Mucosa of descending colon (tissue), 3 donors: ENCODE results near the gene FOXP1. TPM values are rescaled to one million over a fixed set of nuclear protein-coding genes. Genes with fewer than 3 reads are reported as not detected.

Experiments
- ATAC-seq: fragments of 200-7000 bp; cut with Tn5 transposase; one replicate; pipeline ENCODE4 v1.9.1; 2020; ENCODE audit warnings: mild to moderate bottlenecking, moderate library complexity
- DNase-seq, 3 donors: peaks; one replicate each; pipeline ENCODE4 v3.0.0-alpha.2; 2020
- H3K36me3 ChIP-seq: fragments of 200-600 bp; one replicate; pipeline ENCODE4 v1.8.0; 2021; ENCODE audit warnings: low read depth, mild to moderate bottlenecking
- H3K4me1 ChIP-seq: fragments of 200-600 bp; one replicate; pipeline ENCODE4 v1.8.0; 2021; ENCODE audit warnings: low read depth, mild to moderate bottlenecking
- H3K4me3 ChIP-seq: fragments of 200-600 bp; one replicate; pipeline ENCODE4 v1.8.0; 2021; ENCODE audit warnings: mild to moderate bottlenecking
- H3K9me3 ChIP-seq: fragments of 200-600 bp; one replicate; pipeline ENCODE4 v1.8.0; 2021; ENCODE audit warnings: mild to moderate bottlenecking
- intact Hi-C, 2 donors: fragments of 100-400 bp; cut with DNase I in 1 of 2; cut with micrococcal nuclease in 1 of 2; formaldehyde crosslinking; loops; one replicate each; pipeline versions ENCODE4 v1.11.0 to v1.11.1; 2022; cut with DNase I, micrococcal nuclease
- total RNA-seq, 3 donors: library from RNA; stranded (reverse); fragmentation: NEBNext Ultra II Directional in 2 of 3; extraction: Animal tissue kit (Norgen Biotek cat#: 25700) in 2 of 3; gene quantifications; one replicate each; pipeline versions ENCODE4 v1.2.1 to v1.2.4, GENCODE V29; 2021 to 2023
- TF ChIP-seq, protein P1 (sequence below): fragments of 200-600 bp; IDR thresholded peaks from one replicate; pipeline ENCODE4 v1.8.0; 2022; ENCODE audit warnings: antibody characterized with exemption, mild to moderate bottlenecking
- donor health status: DM: no; HTN: no; CAD: no; lungs with moderate emphysema.
- donor health status: DM: no; HTN: no; CAD: no.
- donor health status: DM: no; HTN: yes; CAD: no.

Gene FOXP1
- total RNA-seq, 3 donors from 2014 or later: 133 to 217 (median 214) TPM

- intact Hi-C loops: no loop called here
- TF ChIP-seq, protein P1, sequence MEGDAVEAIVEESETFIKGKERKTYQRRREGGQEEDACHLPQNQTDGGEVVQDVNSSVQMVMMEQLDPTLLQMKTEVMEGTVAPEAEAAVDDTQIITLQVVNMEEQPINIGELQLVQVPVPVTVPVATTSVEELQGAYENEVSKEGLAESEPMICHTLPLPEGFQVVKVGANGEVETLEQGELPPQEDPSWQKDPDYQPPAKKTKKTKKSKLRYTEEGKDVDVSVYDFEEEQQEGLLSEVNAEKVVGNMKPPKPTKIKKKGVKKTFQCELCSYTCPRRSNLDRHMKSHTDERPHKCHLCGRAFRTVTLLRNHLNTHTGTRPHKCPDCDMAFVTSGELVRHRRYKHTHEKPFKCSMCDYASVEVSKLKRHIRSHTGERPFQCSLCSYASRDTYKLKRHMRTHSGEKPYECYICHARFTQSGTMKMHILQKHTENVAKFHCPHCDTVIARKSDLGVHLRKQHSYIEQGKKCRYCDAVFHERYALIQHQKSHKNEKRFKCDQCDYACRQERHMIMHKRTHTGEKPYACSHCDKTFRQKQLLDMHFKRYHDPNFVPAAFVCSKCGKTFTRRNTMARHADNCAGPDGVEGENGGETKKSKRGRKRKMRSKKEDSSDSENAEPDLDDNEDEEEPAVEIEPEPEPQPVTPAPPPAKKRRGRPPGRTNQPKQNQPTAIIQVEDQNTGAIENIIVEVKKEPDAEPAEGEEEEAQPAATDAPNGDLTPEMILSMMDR: no peak
- no peaks in the 10 kb centered on the region for H3K36me3 ChIP-seq
- DNase-seq (no peak), ATAC-seq (no peak)
- no peaks in the 10 kb centered on the region for H3K9me3 ChIP-seq
- no peak overlapping the region for H3K4me3 ChIP-seq
- H3K4me1 ChIP-seq: no peaks in the 10 kb centered on the region
Measured at GRCh38 chr3:71231680-71232079, 351.8 kb downstream of the FOXP1 start.

GRCh38 chr3:71229905-71230657 lies 353.4 kb downstream of the FOXP1 start:
- intact Hi-C loops: no loop called here
- H3K9me3 ChIP-seq: no peaks in the 10 kb centered on the region
- H3K36me3 ChIP-seq: no peaks in the 10 kb centered on the region
- H3K4me1 ChIP-seq: no peaks in the 10 kb centered on the region
- DNase-seq: no peak
- H3K4me3 ChIP-seq: no peak overlapping the region
- TF ChIP-seq, protein P1: no peak
- ATAC-seq: no peak

GRCh38 chr3:71228156-71228866 lies 355.2 kb downstream of the FOXP1 start:
- no peaks in the 10 kb centered on the region for H3K4me1 ChIP-seq

DNA sequence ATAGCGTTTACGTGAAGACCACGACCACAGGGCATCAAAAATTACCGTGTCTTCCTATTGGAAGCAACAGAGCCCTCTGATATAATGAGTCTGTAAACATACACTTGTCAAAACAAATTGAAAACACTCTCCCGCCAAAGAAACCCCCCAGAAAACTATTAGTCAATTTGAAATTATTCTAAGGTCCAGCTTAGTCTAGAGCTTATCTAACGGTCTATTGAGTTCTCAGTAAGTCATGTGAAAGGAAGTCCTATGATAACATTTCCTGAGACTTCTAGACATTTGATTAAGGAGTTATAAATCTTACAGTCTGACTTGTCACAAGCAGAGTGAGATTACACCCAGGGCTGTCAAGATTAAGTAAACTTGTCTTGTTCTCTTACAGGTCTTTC lies 356.3 kb downstream of the FOXP1 start:
- Histone ChIP-seq H3K36me3 (no peaks in the 10 kb centered on the region), H3K4me3 (no peak overlapping the region), H3K4me1 (no peaks in the 10 kb centered on the region), H3K9me3 (no peaks in the 10 kb centered on the region)
- intact Hi-C loops: no loop called here
- DNase-seq (no peak), ATAC-seq (peak; percentile 37)
- TF ChIP-seq, protein P1: no peak

More at GRCh38 chr3:71228156-71228866, 355.2 kb downstream of the FOXP1 start:
- intact Hi-C loops: no loop called here
- Histone ChIP-seq H3K9me3 (no peaks in the 10 kb centered on the region), H3K4me3 (no peak overlapping the region), H3K36me3 (no peaks in the 10 kb centered on the region)
- no peak for ATAC-seq
- no peak for DNase-seq
- TF ChIP-seq, protein P1: no peak

DNA sequence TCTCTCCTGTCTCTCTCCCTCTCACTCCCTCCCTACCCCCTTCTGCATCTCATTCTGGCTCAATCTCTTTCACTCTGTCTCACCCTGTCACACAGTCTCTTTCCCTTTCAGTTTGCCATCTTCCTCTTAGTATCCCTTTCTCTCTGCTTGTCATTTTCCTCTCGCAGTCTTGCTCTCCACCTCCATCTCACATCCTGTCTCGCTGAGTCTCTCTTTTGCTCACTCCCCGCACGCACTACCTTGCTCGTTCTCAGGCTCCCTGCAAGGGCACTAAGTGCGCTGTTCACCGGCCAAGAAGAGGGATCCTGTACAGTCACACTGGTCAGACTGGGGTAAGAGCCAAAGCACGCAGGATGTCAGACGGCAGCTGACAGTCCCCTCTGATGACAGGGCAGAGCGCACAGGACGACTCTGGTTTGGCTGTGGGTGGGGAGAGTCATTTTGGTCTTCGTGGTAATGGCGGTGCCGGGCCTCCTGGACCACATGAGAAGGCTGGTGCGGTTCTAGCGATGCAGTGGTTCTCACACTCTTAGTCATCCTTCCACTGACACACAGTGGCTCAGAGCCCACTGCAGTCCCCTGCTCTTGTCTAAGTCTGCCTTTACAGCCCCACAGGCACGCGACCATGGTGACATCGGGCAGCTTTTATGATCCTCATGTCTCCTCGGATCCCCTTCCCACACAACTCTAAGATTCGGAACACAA lies 356.8 kb downstream of the FOXP1 start:
- TF ChIP-seq, protein P1: no peak
- H3K36me3 ChIP-seq: no peaks in the 10 kb centered on the region
- DNase-seq: peak; percentile 14 to 51 (median 45)
- ATAC-seq: peak; percentile 68
- H3K9me3 ChIP-seq: no peaks in the 10 kb centered on the region
- H3K4me3 ChIP-seq: no peak overlapping the region
- intact Hi-C loops: no loop called here
- H3K4me1 ChIP-seq: no peaks in the 10 kb centered on the region
